ENCODE results near the gene LRRC9.

DNA sequence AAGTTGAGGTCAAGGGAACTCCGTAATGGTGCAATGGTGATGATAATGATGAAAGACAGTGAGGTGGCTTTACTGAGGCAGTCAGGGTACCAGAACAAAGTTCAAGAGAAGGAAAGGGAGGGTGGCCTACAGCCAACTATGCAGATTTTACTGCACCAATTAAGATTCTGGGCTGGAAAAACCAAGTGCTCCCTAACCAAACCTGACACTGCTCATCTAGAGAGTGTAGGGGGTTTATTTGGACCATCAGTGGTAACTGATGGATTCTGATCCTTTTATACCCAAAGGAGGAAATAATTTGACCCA is 387 bp downstream of the LRRC9 start:
- TF ChIP-seq, protein P1, sequence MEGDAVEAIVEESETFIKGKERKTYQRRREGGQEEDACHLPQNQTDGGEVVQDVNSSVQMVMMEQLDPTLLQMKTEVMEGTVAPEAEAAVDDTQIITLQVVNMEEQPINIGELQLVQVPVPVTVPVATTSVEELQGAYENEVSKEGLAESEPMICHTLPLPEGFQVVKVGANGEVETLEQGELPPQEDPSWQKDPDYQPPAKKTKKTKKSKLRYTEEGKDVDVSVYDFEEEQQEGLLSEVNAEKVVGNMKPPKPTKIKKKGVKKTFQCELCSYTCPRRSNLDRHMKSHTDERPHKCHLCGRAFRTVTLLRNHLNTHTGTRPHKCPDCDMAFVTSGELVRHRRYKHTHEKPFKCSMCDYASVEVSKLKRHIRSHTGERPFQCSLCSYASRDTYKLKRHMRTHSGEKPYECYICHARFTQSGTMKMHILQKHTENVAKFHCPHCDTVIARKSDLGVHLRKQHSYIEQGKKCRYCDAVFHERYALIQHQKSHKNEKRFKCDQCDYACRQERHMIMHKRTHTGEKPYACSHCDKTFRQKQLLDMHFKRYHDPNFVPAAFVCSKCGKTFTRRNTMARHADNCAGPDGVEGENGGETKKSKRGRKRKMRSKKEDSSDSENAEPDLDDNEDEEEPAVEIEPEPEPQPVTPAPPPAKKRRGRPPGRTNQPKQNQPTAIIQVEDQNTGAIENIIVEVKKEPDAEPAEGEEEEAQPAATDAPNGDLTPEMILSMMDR (IDR thresholded peaks at IDR 0.05; ENCODE audit: low read depth, low read length, poor library complexity, severe bottlenecking): no peak
- TF ChIP-seq EZH2phosphoT487 (IDR thresholded peaks at IDR 0.05; ENCODE audit: borderline replicate concordance, low read length): no peak
